NCI-H1417 treated with DMSO at 0.1 percent for 48 hours (cell line): Measurements from ENCODE around the gene TRIM63.

Source experiments
- DNase-seq: peaks from one replicate; lab custom pipeline; 2025; lab: John Stamatoyannopoulos, UW

TRIM63 gene

DNA sequence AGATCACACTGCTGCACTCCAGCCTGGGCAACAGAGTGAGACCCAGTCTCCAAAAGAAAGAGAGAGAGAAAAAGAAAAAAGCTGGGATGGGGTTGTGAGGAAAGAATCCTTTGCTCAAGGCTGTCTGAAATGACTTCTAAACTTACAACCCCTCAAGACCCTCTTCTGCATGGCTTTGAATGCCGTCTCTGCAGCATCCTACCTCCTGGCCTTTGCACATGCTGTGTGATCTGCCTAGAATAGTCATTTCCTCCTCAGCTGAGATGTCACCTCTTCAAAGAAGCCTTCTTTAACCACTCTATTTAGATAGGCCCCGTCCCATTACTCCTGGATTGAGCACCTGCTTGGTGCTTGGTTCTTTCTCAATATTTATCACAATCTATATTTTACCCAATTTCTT is 17.4 kb upstream of the TRIM63 start:
- no peak for DNase-seq

GRCh38 chr1:26084091-26084561 is 16.7 kb upstream of the TRIM63 start:
- DNase-seq = no peak

GRCh38 chr1:26083208-26083607 is 15.8 kb upstream of the TRIM63 start:
- no peak for DNase-seq

- no peak for DNase-seq
Measured at GRCh38 chr1:26082020-26082350, 14.6 kb upstream of the TRIM63 start.

GRCh38 chr1:26081267-26082019 is 14.0 kb upstream of the TRIM63 start:
- DNase-seq = no peak

GRCh38 chr1:26079960-26080814 is 12.8 kb upstream of the TRIM63 start:
- no peak for DNase-seq

GRCh38 chr1:26079178-26079563 is 11.7 kb upstream of the TRIM63 start:
- DNase-seq = no peak

- no peak for DNase-seq
Measured at GRCh38 chr1:26078286-26079177, 11.1 kb upstream of the TRIM63 start.

GRCh38 chr1:26077524-26077923 is 10.1 kb upstream of the TRIM63 start:
- DNase-seq = no peak

- DNase-seq = no peak
Measured at GRCh38 chr1:26075421-26076144, 8.2 kb upstream of the TRIM63 start.

GRCh38 chr1:26072305-26072704 is 4.9 kb upstream of the TRIM63 start:
- DNase-seq = no peak

DNA sequence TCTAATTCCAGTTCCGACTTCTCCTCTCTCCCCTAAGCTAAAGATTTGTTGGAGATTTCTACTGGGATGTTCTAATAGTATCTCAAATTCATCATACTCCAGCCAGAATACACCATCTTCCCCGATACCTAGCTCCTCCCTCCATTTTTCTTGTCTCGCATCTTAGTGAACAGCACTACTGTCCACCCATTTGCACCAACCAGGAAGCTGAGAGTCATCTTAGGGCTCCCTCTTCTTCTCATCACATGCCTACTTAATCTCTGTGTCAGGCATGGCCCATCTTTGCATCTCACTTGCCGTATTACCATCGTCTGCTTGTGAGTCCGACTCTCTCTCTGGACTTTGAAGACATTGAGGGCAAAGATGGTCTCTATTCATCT is 3.5 kb upstream of the TRIM63 start:
- no peak for DNase-seq

DNA sequence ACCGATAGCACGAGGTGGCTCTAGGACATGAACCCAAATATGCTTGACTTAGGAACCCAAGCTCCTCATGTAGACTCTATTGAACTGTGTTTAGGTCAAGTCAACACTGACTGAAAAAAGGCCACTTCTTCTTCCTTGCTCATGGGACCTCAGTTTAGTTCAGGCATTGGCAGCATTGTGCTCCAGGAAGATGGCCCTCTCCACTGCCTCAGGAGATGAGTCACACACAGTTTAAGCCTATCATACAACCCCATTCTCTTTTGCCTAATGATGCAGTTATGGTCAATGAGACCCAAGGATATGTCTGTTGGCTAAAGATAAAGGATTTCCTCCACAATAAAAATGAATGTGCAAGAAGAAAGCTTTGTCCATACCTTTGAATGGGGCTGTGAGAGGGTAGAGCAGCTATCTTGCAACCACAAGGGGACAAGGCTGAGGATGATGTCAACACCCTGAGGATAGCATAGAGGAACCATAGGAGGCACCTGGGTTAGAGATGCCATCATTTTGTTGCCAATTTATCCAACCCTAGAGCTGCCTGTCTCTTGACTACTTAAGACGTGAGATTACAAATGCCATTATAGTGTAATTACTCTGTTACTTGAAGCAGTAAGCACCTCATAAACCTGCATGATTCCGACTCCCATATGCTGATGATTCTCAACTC is 3.0 kb upstream of the TRIM63 start:
- DNase-seq = no peak

DNA sequence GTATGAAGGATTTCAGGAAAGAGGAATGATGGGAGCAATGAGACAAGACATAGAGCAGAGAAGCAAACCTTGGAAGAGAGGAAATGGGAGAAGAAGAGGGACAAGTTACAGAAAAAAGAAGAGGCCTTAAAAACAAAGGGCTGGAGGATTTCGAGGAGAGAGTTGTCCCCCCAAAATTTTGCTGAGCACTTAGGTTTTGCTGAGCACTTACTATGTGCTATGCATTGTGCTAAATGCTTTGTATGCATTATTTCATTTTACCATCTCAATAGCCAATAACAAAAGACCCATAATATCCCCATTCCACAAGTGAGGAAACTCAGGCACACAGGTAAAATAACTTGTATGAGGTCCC is 2.5 kb upstream of the TRIM63 start:
- no peak for DNase-seq

DNA sequence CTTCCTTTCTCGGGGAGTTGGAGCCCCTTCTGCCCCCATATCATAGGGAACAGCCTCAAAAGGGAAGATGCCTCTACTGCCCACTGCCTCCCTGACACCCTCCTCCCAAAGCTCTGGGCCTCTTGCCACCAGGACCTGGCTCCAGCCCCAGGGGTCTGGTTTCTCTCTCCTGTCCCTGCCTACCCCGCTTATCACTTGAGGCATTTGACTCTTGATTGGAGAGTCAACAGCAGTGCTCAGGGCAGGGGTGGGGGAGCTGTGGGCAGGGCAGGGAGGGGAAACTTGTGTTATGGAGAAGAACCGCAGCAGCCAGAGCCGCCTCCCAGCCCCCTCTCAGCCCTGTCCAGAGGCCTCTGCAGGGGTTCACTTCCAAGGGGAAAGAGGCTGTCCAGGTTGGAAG is 573 bp downstream of the TRIM63 start:
- DNase-seq = no peak

DNA sequence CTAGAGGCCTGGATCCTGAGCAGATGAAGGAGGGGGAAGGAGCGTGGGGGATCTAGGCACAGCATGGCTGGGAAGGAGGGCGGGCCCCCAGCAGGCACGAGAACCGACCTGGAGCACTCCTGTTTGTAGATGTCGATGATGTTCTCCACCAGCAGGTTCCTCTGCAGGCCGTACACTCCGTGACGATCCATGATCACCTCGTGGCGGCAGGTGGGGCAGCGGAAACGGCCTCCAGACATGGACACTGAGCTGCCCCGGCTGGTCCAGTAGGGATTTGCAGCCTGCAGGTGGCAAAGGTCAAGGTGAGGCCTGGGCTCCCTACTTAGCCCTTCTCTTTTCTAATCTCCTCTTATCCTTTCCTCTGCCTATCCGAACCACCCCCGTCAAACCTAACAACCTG is 1.3 kb downstream of the TRIM63 start:
- no peak for DNase-seq

DNA sequence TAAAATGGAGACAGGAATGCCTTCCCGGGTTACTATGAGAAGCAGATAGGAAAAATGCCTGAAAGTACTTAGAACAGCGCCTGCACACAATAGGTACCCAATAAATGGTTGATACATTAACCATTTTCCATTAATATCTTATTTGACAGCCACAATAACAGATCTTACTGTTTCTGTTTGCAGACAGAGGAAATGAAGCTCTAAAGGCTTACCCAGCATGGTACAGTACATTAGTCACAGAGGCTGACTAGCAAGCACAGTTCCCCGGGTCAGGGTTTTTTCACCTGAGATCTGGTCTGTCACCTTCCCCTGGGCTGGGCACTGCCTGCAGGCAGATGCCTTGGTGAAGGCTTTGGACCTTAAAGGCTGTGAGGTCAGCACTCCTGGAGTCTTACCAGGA is 2.9 kb downstream of the TRIM63 start:
- no peak for DNase-seq

DNA sequence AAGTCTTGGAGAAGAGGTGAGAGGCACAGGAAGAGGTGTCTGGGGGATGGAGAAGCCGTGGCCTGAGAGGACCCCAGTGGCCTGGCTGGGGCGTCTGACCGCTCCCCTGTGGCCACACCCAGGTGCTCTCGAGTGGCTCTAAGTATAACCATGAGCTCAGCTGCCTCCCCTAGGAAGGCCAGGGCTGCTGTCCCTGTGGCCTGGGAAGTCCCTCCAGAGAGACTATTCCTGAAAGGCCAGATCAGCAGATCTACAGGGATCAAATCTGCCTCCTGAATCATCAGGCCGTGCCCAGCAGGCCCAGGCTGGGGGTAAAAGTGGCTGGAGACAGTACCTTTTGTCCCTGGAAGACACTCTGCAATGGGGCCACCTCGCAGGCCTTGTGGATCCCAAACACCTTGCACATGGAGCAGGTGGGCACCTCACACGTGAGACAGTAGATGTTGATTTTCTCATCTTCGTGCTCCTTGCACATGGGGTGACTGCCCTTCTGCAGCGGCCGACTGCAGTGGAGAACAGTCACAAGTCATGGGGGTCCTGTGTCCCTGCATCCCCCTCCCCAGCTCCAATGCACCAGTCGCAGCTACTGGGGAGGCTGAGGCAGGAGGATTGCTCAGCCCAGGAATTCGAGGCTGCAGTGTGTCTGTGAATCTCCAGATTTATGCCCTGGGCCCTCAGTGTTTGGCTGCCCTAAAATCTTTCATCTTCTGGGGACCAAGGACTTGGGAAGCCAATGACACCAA is 6.4 kb downstream of the TRIM63 start:
- no peak for DNase-seq

DNA sequence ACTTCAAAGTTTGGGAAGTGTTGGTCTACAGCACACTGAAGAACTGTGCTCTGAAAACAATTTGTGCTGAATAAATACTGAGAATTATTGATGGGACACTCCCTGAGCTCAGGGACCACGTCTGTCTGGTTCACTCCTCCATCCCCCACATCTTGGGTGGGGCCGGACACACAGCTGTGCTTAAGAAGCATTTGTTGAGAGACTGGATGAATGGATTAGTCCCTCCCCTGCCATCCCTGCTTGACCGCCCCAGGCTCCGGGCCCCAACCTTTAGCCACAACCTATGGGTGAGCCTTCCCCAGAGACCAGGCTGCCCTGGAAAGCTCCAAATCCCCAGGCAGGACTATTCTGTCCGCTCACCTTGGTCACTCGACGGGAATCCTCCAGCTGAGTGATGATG is 7.5 kb downstream of the TRIM63 start:
- DNase-seq = no peak

- no peak for DNase-seq
Measured at GRCh38 chr1:26058052-26058595, 9.3 kb downstream of the TRIM63 start.
